GM23338 (cell line): Measurements from ENCODE around the gene TEX35. TPM values are rescaled to one million over a fixed set of nuclear protein-coding genes. Genes with fewer than 3 reads are reported as not detected.

Experiments
- ATAC-seq: fragments of 200-7000 bp; cut with Tn5 transposase; 3 replicates; pipeline ENCODE4 v1.9.1; 2020
- DNase-seq: peaks from one replicate; pipeline ENCODE4 v3.0.0-alpha.2; 2015; ENCODE audit warnings: low spot score
- H2AFZ ChIP-seq: fragments of 200-600 bp; sonication (generic); 2 replicates; pipeline ENCODE4 v1.8.0; 2016; ENCODE audit warnings: antibody characterized with exemption, mild to moderate bottlenecking, moderate library complexity
- H3F3A ChIP-seq: fragments of 200-600 bp; sonication (generic); replicated peaks from 2 replicates; pipeline ENCODE4 v1.8.0; 2017; ENCODE audit warnings: antibody characterized with exemption, mixed run types, low read depth
- H3K27ac ChIP-seq: fragments of 200-600 bp; sonication (generic); 2 replicates; pipeline ENCODE4 v1.6.1; 2016; ENCODE audit warnings: low read depth
- H3K27me3 ChIP-seq: fragments of 200-600 bp; sonication (generic); 2 replicates; pipeline ENCODE4 v1.8.0; 2016; ENCODE audit warnings: mild to moderate bottlenecking, mixed run types, moderate library complexity; ENCODE audit not compliant: insufficient read depth
- H3K36me3 ChIP-seq: fragments of 200-600 bp; sonication (generic); 2 replicates; pipeline ENCODE4 v1.8.0; 2016; ENCODE audit warnings: mild to moderate bottlenecking; ENCODE audit not compliant: insufficient read depth
- H3K4me1 ChIP-seq: fragments of 200-600 bp; sonication (generic); 2 replicates; pipeline ENCODE4 v1.8.0; 2016; ENCODE audit warnings: mild to moderate bottlenecking, moderate library complexity; ENCODE audit not compliant: insufficient read depth
- H3K4me2 ChIP-seq: fragments of 200-600 bp; sonication (generic); 2 replicates; pipeline ENCODE4 v1.7.1; 2017; ENCODE audit warnings: mixed run types
- H3K4me3 ChIP-seq: fragments of 200-600 bp; sonication (generic); 2 replicates; pipeline ENCODE4 v1.6.1; 2016; ENCODE audit warnings: mixed run types
- H3K79me2 ChIP-seq: fragments of 200-600 bp; sonication (generic); replicated peaks from 2 replicates; pipeline ENCODE4 v1.8.0; 2017; ENCODE audit warnings: mild to moderate bottlenecking; ENCODE audit not compliant: insufficient read depth
- H3K9me2 ChIP-seq: fragments of 200-600 bp; sonication (generic); 2 replicates; pipeline ENCODE4 v1.8.0; 2017; ENCODE audit not compliant: insufficient read depth
- H4K20me1 ChIP-seq: fragments of 200-600 bp; sonication (generic); replicated peaks from 2 replicates; pipeline ENCODE4 v1.8.0; 2017; ENCODE audit warnings: mild to moderate bottlenecking; ENCODE audit not compliant: insufficient read depth
- H3K27ac Mint-ChIP-seq: 2 replicates; pipeline ENCODE4 v1.8.0; 2020; ENCODE audit warnings: inconsistent platforms, mild to moderate bottlenecking, moderate library complexity, mixed read lengths
- H3K27me3 Mint-ChIP-seq: 3 replicates; pipeline ENCODE4 v1.8.0; 2022; ENCODE audit warnings: low read depth, mild to moderate bottlenecking, moderate library complexity, mixed read lengths, inconsistent platforms; ENCODE audit not compliant: insufficient read depth, poor library complexity
- H3K36me3 Mint-ChIP-seq: 3 replicates; pipeline ENCODE4 v1.8.0; 2021; ENCODE audit warnings: low read depth, mild to moderate bottlenecking, inconsistent platforms, moderate library complexity, mixed read lengths
- H3K4me1 Mint-ChIP-seq: 3 replicates; pipeline ENCODE4 v1.8.0; 2020; ENCODE audit warnings: mild to moderate bottlenecking, inconsistent platforms, mixed read lengths
- H3K4me3 Mint-ChIP-seq: 3 replicates; pipeline ENCODE4 v1.8.0; 2021; ENCODE audit warnings: moderate library complexity, mild to moderate bottlenecking, inconsistent platforms, mixed read lengths
- H3K9me3 Mint-ChIP-seq: 3 replicates; pipeline ENCODE4 v1.8.0; 2020; ENCODE audit warnings: moderate library complexity, mild to moderate bottlenecking, inconsistent platforms, mixed read lengths
- CREB1 ChIP-seq: fragments of 250-450 bp; sonication (Bioruptor Pico); IDR thresholded peaks from 2 replicates; pipeline ENCODE4 v1.5.0; 2020; ENCODE audit warnings: low read depth, mild to moderate bottlenecking, moderate library complexity
- EZH2phosphoT487 ChIP-seq: fragments of 200-600 bp; sonication (generic); IDR thresholded peaks from one replicate; pipeline ENCODE4 v1.8.1; 2018; ENCODE audit warnings: antibody characterized with exemption; ENCODE audit not compliant: unreplicated experiment
- JUNB ChIP-seq: IDR thresholded peaks from one replicate; pipeline ENCODE4 v1.6.1; 2016; ENCODE audit warnings: antibody characterized with exemption; ENCODE audit not compliant: unreplicated experiment
- POLR2AphosphoS5 ChIP-seq: IDR thresholded peaks from 2 replicates; pipeline ENCODE4 v1.6.1; 2016; ENCODE audit warnings: antibody characterized with exemption, low read depth
- STAT1 ChIP-seq: IDR thresholded peaks from one replicate; pipeline ENCODE4 v1.6.1; 2016; ENCODE audit warnings: antibody characterized with exemption; ENCODE audit not compliant: unreplicated experiment
- ZNF114 ChIP-seq: fragments of 250-450 bp; sonication (Bioruptor Pico); IDR thresholded peaks from 2 replicates; pipeline ENCODE4 v1.5.0; 2020; ENCODE audit warnings: mild to moderate bottlenecking, moderate library complexity
- ZNF331 ChIP-seq: fragments of 250-450 bp; sonication (Bioruptor Pico); IDR thresholded peaks from 2 replicates; pipeline ENCODE4 v1.5.0; 2020; ENCODE audit warnings: low read depth, mild to moderate bottlenecking, moderate library complexity
- polyA plus RNA-seq: library from polyadenylated mRNA; unstranded; fragments of >200 nt; fragmentation: Nextera tagmentation; extraction: Ambion mirVana; gene quantifications from 2 replicates; pipeline ENCODE4 v1.2.1, GENCODE V29; 2016
- total RNA-seq: library from RNA; depleted of rRNA; stranded (reverse); fragments of >200 nt; shearing (Covaris generic); gene quantifications from 2 replicates; pipeline ENCODE4 v1.2.3, GENCODE V29; 2014
- TF ChIP-seq, protein P1 (sequence below), 2 experiments: fragments of 200-600 bp in 1 of 2; sonication (generic) in 1 of 2; conservative IDR thresholded peaks; 2 replicates each; pipeline versions ENCODE4 v1.5.1 to v1.6.1; 2016 to 2017; ENCODE audit warnings: antibody characterized with exemption in 2 of 2, low read depth in 2 of 2, mild to moderate bottlenecking in 2 of 2, moderate library complexity in 1 of 2
- TF ChIP-seq, protein P2 (sequence below): IDR thresholded peaks from 2 replicates; pipeline ENCODE4 v1.6.1; 2016; ENCODE audit warnings: antibody characterized with exemption
- TF ChIP-seq, protein P3 (sequence below): IDR thresholded peaks from one replicate; pipeline ENCODE4 v1.6.1; 2018; ENCODE audit warnings: antibody characterized with exemption; ENCODE audit not compliant: unreplicated experiment

Gene TEX35
- total and polyA plus RNA-seq, 2 experiments from 2014 or later: not detected

DNA sequence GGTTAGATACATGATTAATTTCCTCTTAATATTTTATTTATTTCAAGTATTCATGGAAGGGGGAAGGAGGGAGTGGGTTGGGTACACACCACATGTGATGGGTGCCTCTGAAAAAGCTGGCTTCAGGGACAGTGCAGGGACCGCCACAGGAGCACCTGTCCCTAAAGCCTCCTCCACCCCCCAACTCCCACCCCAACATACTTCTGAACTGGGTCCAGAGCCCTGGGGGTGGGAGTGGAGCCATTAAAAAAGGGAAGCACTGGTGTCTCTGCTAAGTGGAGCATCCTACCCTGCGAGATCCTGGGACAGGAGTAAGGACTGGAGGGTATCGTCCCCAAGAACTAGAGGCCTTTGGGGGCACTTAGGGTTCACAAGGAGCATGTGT lies 10.6 kb upstream of the TEX35 start (continued):
- TF ChIP-seq, protein P1, sequence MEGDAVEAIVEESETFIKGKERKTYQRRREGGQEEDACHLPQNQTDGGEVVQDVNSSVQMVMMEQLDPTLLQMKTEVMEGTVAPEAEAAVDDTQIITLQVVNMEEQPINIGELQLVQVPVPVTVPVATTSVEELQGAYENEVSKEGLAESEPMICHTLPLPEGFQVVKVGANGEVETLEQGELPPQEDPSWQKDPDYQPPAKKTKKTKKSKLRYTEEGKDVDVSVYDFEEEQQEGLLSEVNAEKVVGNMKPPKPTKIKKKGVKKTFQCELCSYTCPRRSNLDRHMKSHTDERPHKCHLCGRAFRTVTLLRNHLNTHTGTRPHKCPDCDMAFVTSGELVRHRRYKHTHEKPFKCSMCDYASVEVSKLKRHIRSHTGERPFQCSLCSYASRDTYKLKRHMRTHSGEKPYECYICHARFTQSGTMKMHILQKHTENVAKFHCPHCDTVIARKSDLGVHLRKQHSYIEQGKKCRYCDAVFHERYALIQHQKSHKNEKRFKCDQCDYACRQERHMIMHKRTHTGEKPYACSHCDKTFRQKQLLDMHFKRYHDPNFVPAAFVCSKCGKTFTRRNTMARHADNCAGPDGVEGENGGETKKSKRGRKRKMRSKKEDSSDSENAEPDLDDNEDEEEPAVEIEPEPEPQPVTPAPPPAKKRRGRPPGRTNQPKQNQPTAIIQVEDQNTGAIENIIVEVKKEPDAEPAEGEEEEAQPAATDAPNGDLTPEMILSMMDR (conservative IDR thresholded peaks at IDR 0.05; ENCODE audit: low read depth in 2 of 2): no peak
- TF ChIP-seq, protein P2, sequence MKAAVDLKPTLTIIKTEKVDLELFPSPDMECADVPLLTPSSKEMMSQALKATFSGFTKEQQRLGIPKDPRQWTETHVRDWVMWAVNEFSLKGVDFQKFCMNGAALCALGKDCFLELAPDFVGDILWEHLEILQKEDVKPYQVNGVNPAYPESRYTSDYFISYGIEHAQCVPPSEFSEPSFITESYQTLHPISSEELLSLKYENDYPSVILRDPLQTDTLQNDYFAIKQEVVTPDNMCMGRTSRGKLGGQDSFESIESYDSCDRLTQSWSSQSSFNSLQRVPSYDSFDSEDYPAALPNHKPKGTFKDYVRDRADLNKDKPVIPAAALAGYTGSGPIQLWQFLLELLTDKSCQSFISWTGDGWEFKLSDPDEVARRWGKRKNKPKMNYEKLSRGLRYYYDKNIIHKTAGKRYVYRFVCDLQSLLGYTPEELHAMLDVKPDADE: no peak
- TF ChIP-seq JUNB (no peak), CREB1 (CRISPR knock-in tag) (no peak), EZH2phosphoT487 (no peak), ZNF331 (no peak)
- TF ChIP-seq, protein P3, sequence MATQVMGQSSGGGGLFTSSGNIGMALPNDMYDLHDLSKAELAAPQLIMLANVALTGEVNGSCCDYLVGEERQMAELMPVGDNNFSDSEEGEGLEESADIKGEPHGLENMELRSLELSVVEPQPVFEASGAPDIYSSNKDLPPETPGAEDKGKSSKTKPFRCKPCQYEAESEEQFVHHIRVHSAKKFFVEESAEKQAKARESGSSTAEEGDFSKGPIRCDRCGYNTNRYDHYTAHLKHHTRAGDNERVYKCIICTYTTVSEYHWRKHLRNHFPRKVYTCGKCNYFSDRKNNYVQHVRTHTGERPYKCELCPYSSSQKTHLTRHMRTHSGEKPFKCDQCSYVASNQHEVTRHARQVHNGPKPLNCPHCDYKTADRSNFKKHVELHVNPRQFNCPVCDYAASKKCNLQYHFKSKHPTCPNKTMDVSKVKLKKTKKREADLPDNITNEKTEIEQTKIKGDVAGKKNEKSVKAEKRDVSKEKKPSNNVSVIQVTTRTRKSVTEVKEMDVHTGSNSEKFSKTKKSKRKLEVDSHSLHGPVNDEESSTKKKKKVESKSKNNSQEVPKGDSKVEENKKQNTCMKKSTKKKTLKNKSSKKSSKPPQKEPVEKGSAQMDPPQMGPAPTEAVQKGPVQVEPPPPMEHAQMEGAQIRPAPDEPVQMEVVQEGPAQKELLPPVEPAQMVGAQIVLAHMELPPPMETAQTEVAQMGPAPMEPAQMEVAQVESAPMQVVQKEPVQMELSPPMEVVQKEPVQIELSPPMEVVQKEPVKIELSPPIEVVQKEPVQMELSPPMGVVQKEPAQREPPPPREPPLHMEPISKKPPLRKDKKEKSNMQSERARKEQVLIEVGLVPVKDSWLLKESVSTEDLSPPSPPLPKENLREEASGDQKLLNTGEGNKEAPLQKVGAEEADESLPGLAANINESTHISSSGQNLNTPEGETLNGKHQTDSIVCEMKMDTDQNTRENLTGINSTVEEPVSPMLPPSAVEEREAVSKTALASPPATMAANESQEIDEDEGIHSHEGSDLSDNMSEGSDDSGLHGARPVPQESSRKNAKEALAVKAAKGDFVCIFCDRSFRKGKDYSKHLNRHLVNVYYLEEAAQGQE: no peak

DNA sequence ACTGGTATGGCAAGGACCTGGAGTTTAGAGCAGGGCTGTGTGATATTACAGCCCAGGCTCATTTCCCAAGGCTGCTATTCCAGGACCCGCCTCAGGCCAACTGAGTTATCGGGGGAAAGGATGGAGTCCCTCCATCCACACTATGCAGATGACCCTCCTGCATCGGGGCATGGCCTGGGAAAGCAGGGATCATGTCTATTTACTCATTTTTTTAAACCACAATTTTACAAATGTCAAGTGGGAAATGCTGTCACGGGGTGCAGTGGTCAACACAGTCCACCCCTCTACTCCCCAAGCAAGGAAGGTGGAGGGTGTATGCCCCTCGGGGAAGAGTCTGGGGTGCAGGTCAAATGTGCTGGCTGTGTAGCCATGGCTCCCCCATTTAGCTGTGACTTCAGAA lies 10.1 kb upstream of the TEX35 start:
- ATAC-seq (no peak), DNase-seq (no peak)
- H3K36me3 ChIP-seq: no peaks in the 10 kb centered on the region
- H3K4me1 ChIP-seq: no peaks in the 10 kb centered on the region; the same call in 1 of the 2 replicates
- Mint-ChIP-seq H3K4me3 (no peak overlapping the region), H3K36me3 (no peaks in the 10 kb centered on the region), H3K27ac (no peak overlapping the region), H3K9me3 (no peaks in the 10 kb centered on the region), H3K27me3 (peaks cover 2% of the 10 kb centered on the region), H3K4me1 (peaks cover 17% of the 10 kb centered on the region)
- H3K79me2 ChIP-seq: no peaks in the 10 kb centered on the region
- H3K4me2 ChIP-seq: no peak overlapping the region
- no peaks in the 10 kb centered on the region; the same call in 1 of the 2 replicates for H3K9me2 ChIP-seq
- H3K27ac ChIP-seq: no peak overlapping the region
- no peaks in the 10 kb centered on the region for H4K20me1 ChIP-seq
- H3K4me3 ChIP-seq: no peak overlapping the region
- no peaks in the 10 kb centered on the region for H3K27me3 ChIP-seq
- no peak overlapping the region for H2AFZ ChIP-seq
- no peaks in the 10 kb centered on the region; the same call in 1 of the 2 replicates for H3F3A ChIP-seq
- TF ChIP-seq, protein P1 (conservative IDR thresholded peaks at IDR 0.05; ENCODE audit: low read depth in 2 of 2): no peak
- TF ChIP-seq ZNF114 (CRISPR knock-in tag) (no peak), POLR2AphosphoS5 (no peak), JUNB (no peak), STAT1 (no peak)
- TF ChIP-seq, protein P3: no peak
- TF ChIP-seq, protein P2: no peak
